ENCODE data around the gene EPHB2.

GRCh38 chr1:22784317-22784716 is 73.7 kb downstream of the EPHB2 start:
- TF ChIP-seq CTCF (conservative IDR thresholded peaks at IDR 0.05; ENCODE audit: low read depth, low read length) (no peak), POLR2A (IDR thresholded peaks at IDR 0.05; ENCODE audit: low read depth, low read length) (no peak), RAD21 (IDR thresholded peaks at IDR 0.05; ENCODE audit: low read length) (no peak), MXI1 (IDR thresholded peaks at IDR 0.05; ENCODE audit: borderline replicate concordance, low read depth, low read length) (no peak), ELK1 (IDR thresholded peaks at IDR 0.05; ENCODE audit: borderline replicate concordance, low read depth, low read length) (no peak), USF2 (IDR thresholded peaks at IDR 0.05; ENCODE audit: low read depth, low read length) (no peak), FOS (IDR thresholded peaks at IDR 0.05; ENCODE audit: low read depth, low read length) (no peak), MAFK (IDR thresholded peaks at IDR 0.05; ENCODE audit: low read depth, low read length) (no peak), RCOR1 (IDR thresholded peaks at IDR 0.05; ENCODE audit: insufficient replicate concordance, low read length) (no peak), SMC3 (IDR thresholded peaks at IDR 0.05; ENCODE audit: low read depth, low read length) (no peak)

All from IMR-90 (cell line).